SK-N-SH treated with all-trans-retinoic acid at 6 μM for 48 hours (cell line): Measurements from ENCODE around the gene FXYD2.

ENCODE experiments used
- ARNTL ChIP-seq: fragments of 450-650 bp; formaldehyde crosslinking; IDR thresholded peaks from 2 replicates; pipeline ENCODE4 v1.5.0; 2020; ENCODE audit warnings: low read depth, mild to moderate bottlenecking, moderate library complexity, borderline replicate concordance
- PATZ1 ChIP-seq: fragments of 250-450 bp; sonication (Bioruptor Pico); IDR thresholded peaks from 2 replicates; pipeline ENCODE4 v1.8.0; 2020; ENCODE audit warnings: mild to moderate bottlenecking, moderate library complexity, borderline replicate concordance
- PPARA ChIP-seq: fragments of 250-450 bp; sonication (Bioruptor Pico); IDR thresholded peaks from 2 replicates; pipeline ENCODE4 v1.5.0; 2020; ENCODE audit warnings: mild to moderate bottlenecking, borderline replicate concordance
- ZFP3 ChIP-seq: fragments of 250-450 bp; sonication (Bioruptor Pico); IDR thresholded peaks from 2 replicates; pipeline ENCODE4 v1.5.0; 2020; ENCODE audit warnings: mild to moderate bottlenecking, moderate library complexity
- ZNF8 ChIP-seq: fragments of 450-650 bp; formaldehyde crosslinking; IDR thresholded peaks from 2 replicates; pipeline ENCODE4 v1.5.0; 2020; ENCODE audit warnings: mild to moderate bottlenecking, moderate library complexity

- no peak for TF ChIP-seq PATZ1 (CRISPR knock-in tag)
- no peak for TF ChIP-seq ZFP3
- no peak for TF ChIP-seq PPARA (CRISPR knock-in tag)
- no peak for TF ChIP-seq ARNTL (CRISPR knock-in tag)
- TF ChIP-seq ZNF8 (CRISPR knock-in tag), result no peak
Observed at GRCh38 chr11:117871784-117872183, 47.2 kb upstream of the FXYD2 start.
